Breast epithelium (tissue), 3 donors: ENCODE results near the gene TMEM158.

Experiments used
- CTCF ChIP-seq, 3 donors: fragments of 450-650 bp; IDR thresholded peaks; one replicate each; pipeline ENCODE4 v1.5.1; 2016 to 2017; ENCODE audit warnings: antibody characterized with exemption in 3 of 3, mild to moderate bottlenecking in 3 of 3, moderate library complexity in 3 of 3
- POLR2A ChIP-seq: fragments of 450-650 bp; IDR thresholded peaks from one replicate; pipeline ENCODE4 v1.6.1; 2016; ENCODE audit warnings: antibody characterized with exemption, mild to moderate bottlenecking, moderate library complexity
- POLR2AphosphoS5 ChIP-seq, 3 donors: sonication (generic); formaldehyde crosslinking; IDR thresholded peaks; one replicate each; pipeline ENCODE4 v1.6.1; 2017; ENCODE audit warnings: antibody characterized with exemption in 3 of 3

GRCh38 chr3:45188719-45189659 is 37.1 kb downstream of the TMEM158 start:
- TF ChIP-seq CTCF (IDR thresholded peaks at IDR 0.05) (no peak), POLR2A (no peak), POLR2AphosphoS5 (IDR thresholded peaks at IDR 0.05) (no peak)
